ENCODE results near the gene ZNF415.
"Not testable (repeated sequence)": the region's sequence is repeated elsewhere in the genome, so short reads cannot be mapped to it uniquely, and the experiment has no call there.

The ZNF415 gene

DNA sequence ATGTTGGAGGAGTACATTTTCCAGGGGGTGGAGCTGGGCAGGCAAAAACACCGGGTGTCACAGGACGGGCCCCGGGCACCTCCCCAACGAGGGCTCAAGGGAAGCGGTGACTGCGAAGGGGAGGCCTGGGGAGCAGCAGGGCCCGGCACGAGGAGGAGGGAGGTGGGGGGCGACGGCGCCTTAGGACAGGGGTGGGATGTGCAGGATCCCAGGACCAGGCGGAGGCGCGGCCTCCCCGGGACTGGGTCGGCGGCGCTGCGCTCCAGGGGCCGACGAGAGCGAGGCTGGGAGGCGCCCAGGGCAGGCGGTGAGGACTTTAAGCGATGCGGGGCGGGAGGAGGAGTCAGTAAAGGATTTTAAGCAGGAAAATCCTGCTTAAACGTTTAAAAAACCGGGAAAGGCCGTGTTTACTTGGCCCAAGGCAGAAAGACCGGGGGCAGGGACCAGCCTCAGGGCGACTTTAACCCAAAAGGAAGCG is 29.9 kb downstream of the ZNF415 start:
- peak; percentile 61 for DNase-seq (ENCODE audit: low read depth)

DNA sequence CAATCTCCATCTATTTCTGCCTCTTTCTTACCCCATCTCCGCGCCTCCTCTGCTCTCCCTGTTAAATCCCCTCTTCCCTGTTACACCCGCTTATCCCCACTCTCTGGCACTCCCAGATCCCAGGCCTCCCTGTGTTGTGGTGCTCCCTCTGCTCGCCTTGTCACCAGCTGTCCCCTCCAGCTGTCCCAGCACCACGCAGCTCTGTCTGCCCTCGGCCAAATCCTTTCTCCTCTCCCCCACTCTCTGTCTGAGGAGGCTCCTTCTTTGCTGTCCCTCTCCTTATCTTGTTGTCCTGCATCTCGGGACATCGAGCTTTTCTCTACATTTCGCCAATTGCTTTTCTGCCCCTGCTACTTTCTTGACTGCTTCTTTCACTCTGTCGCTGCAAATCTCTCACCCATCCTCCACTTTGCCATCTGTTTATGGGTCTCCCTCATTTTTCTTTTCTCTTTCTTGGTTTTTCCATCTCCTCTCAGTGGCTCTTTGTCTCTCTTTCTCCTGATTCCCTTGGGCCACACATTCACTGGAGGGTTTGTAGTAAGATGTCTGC is 30.4 kb downstream of the ZNF415 start:
- peak; percentile 2 for DNase-seq (ENCODE audit: low read depth)

DNA sequence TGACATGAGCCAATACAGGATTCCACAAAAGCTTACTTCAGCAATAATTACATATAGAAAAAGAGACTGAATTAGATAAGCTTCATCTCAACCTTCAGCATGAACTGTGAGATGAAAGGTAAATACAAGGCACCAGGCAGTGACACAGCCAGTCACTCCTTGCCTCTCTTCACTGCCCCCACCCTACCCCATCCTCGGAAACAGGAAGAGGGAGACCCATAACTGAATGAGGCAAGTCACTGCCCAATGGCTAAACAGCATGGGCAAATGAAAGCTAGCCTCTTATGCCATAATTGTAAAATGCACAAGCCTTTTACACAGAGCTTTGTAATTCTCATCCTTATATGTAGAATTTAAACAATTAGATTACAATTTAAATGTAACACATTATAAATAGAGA is 31.2 kb downstream of the ZNF415 start:
- peak; percentile 37 for DNase-seq (ENCODE audit: low read depth)

DNA sequence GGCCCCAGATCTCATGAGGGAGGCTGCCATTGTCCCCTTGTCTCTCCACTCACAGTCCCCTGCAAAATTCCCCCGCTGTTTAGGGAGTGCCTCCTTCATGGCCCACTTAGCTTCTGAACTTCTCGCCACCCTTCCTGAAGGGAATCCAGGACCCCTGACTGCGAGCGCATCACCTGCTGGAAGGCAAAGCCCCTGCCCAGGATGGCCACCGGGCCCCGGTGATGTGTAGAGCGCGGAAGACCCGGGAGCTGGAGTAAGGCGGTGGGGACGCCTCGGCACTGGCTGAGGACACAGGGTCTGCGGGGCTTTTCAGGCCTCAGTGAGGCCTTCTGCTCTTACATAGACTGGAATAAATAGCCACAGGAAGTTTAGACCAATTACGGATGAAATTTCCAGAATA is 34.1 kb downstream of the ZNF415 start:
- DNase-seq (ENCODE audit: low read depth): not testable (repeated sequence)

DNA sequence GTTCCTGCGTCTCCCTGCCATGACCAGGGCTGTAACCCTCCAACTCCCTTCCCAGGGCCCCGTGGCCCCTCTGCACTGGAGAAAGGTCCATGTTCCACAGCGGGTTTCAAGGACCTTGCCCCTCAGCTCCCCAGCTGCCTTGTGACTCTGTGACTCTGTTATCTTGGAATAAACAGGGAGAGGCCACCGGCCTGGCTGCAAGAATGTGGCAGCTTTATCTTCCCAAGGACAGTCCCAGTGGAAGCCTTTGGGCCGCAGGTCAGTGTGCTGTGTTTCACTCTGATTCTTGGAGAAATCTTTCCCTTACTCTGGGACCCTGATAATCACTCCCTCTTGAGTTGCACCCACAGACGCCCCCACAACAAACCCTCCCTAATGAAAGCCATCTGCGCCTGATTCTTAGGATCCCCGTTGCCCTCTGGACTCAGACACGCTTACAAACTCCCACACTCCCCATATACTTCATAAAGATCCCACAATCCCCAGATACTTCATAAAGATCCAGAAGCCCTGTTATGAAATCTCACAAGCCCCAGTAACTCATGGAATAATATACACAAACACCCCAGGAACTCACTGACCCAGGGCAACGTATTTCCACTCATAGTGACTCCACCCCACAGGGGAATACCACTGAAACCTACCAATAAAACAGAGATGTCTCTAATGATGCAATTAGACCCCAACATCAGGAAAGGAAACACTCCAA is 35.6 kb downstream of the ZNF415 start:
- DNase-seq (ENCODE audit: low read depth): not testable (repeated sequence)

DNA sequence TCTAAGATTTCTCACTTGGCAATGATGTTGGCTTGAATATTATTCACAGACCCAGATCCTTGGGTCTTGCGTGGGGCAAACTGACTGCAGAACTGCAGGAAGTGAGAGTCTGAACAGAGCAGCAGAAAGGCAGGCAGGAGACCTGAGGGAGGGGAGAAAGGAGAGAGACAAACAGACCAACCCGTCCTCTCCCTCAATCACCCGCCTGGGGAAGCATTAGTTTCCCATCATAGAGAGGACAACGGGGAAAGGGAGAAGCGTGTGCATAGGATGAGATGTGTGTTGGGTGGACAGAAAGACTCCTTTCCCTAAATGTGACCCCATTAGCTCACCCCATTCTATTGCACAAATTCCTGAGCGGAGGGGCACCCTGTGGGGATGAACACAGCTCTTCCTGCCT is 36.1 kb downstream of the ZNF415 start:
- not testable (repeated sequence) for DNase-seq (ENCODE audit: low read depth)

DNA sequence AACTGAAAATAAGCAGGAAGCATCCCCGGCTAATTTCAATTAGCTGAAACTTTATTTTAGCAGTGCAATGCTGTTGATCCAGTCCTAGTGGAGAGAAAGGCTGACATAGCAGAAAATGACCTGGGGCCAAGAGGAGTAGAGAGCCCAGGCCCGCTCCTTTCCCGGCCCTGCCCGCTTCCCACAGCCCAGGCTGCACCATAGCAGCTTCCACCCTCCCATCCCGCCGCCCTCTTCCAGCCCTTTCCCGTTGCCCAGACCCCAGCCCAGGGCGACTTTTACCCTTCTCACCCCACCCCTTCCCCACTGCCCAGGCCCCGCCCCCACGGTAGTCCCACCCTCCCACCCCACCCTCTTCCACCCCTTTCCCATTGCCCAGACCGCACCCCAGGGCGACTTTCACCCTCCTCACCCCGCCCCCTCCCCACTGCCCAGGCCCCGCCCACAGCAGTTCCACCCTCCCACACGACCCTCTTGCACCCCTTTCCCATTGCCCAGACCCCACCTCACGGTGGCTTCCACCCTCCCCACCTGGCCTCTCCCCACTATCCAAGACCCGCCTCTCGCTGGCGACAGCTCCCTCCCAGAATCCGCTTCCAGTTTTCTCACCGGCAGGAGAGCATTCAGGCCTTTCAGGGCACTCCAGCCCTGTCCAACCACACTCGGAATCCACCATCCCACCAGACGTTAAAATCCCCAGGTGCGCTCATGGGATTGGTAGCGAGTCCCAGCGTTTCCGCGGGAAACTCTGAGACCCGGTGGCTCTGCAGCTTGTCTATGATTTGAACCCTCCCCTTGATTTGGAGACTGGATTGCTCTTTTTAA is 37.7 kb downstream of the ZNF415 start:
- DNase-seq (ENCODE audit: low read depth): no peak

DNA sequence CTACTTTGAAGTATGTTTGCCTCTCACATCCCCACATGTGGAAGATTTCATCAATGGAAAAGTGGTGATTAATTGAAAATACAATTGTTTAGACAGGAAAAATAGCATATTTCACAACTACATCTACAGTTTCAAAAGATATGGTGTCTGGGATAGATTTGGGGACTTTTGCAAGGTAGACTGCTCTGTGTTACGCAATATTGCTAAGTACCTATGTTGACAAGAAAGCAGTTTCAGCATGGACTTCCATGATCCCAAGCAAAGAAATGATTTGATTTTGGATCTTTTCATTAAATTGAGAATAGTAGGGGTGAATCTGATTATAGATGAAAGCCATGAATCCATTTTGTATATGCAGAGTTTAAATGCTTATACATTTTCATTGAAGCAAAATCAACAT is 40.0 kb downstream of the ZNF415 start:
- no peak for DNase-seq (ENCODE audit: low read depth)

DNA sequence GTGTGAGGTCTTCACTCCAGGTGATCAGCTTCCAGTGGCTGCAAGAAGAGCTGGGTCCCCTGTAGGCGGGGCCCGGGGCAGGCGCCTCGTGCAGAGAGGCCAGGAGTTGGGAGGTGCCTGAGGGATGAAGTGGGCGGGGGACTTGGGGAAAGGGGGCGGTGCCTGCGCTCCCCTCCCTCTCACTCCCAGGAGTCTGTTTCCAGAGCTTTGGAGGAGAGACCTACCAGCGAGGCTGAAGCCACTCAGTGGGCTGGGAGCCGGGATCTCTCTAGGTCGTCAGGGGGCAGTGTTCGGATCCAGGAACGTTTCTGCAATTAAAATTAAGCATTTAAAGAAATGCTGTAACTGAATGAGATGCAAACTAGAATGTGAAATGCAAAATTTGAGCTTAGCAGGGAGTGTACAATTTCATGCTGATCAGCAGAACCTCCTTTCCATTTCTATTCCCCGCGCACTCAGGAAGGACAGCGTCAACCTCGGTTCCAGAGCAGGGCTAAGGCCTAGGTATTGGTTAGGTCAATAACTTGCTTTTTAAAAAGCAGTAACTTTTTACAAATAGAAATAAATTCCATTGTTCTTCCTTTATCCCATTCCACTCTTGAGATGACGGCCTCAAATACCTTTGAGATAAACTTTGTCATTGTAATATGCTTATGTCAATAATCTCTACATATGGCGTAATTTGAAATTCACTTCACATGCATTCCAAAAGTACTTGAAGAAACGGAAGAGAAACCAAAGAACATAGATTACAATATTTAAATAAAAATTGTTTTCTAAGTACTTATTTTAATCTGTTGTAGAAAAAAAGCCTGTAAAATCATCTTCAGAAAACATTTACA is 41.1 kb downstream of the ZNF415 start:
- no peak for DNase-seq (ENCODE audit: low read depth)

DNA sequence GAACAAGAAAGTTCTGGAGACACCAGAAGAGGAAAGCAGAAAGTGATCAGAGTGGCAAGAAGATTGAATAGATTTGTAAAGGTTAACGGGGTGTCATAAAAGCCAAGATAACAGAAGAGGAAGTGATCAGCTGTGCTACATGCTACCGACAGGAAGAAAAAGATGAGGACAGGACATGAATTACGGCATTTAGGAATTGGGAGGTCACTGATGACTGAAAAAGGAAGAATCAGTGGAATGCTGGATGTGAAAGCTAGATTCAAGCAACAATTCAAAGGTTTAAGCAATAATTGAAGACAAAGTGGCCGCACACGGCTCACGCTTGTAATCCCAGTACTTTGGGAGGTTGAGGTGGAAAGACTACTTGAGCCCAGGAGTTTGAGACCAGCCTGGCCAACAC is 44.6 kb downstream of the ZNF415 start:
- peak; percentile 28 for DNase-seq (ENCODE audit: low read depth)

DNA sequence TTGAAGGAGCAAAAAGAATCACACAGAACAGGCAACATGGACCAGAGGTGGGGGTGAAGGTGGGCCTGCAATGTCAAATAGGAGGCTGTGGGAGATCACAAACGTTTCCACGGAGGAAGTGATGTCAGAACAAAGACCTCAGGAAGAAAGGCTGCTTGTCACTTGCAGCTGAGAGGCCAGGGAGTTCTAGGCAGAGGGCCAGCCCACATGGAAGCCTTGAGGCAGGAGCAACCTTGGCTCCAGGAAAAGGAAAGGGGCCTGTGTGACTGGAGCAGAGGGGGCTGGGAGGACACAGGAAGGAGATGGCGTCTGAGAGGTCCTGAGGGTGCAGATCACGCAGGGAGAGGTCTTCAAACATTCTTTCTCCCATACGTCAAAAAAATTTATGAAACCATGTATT is 45.8 kb downstream of the ZNF415 start:
- DNase-seq (ENCODE audit: low read depth): peak; percentile 78

DNA sequence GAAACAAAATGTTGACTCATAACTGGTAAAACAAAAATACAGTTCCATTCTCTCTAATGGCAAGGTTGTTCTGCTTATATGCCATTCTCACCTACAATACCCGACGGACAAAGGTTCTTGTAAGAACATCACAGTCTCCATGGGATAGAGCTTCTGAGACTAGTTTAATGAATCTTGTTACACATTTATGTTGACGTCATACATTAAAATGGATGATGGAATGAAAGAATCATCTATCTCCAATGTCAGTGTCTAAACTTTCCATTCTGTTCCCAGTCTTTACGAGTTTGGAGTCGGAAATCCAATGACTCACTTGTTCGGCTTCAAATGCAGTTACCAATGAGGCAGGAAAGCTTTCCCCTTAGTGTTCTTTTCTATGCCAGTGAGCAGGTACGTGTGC is 47.2 kb downstream of the ZNF415 start:
- DNase-seq (ENCODE audit: low read depth): no peak

DNA sequence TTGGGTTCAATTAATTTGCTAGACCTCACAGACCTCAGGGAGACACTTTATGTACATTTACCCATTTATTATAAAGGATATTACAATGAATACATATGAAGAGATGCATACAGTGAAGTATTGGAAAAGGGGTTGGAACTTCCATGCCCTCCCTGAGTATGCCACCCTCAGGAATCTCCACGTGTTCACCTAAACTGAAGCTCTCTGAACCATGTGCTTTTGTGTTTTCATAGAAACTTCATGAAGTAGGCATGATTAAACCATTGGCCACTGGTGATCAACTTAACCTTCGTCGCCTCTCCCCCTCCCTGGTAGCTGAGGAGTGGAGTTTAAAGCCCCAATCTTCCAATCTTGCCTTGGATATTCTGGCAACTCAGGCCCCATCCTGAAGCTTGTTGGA is 49.8 kb downstream of the ZNF415 start:
- no peak for DNase-seq (ENCODE audit: low read depth)

DNA sequence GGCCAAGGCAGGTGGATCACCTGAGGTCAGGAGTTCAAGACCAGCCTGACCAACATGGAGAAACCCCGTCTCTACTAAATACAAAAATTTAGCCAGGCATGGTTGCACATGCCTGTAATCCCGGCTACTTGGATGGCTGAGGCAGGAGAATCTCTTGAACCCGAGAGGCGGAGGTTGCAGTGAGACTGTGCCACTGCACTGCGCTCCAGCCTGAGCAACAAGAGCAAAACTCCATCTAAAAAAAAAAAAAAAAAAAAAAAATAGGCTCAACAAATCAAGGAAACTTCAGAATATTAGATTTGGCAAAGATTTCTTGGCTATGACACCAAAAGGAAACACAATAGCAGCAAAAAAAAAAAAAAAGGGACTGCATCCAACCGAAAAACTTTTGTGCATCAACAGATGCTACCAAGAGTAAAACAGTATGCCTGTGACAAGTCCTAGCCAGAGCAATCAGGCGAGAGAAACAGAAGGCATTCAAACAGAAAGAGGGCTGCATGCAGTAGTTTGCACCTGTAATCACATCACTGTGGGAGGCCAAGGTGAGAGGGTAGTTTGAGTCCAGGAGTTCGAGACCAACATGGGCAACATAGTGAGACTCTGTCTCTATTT is 53.3 kb downstream of the ZNF415 start:
- no peak for DNase-seq (ENCODE audit: low read depth)

DNA sequence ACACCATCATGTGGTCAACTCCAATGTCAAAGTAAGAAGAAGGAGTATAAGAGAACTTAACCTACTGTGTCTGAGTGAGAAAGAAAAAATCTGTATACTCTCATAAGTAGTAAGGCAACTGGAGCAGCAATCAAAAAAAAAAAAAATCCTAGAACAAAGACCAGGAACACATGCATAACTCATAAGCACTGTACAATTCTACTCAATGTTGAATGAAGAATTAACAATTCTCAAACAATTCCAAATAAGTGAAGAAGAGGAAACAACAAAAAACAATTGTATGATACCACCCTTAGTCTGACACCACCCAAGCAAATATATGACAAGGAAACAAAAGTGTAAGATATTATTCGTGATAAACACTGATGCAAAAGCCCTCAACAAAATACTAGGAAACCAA is 54.0 kb downstream of the ZNF415 start:
- DNase-seq (ENCODE audit: low read depth): no peak

DNA sequence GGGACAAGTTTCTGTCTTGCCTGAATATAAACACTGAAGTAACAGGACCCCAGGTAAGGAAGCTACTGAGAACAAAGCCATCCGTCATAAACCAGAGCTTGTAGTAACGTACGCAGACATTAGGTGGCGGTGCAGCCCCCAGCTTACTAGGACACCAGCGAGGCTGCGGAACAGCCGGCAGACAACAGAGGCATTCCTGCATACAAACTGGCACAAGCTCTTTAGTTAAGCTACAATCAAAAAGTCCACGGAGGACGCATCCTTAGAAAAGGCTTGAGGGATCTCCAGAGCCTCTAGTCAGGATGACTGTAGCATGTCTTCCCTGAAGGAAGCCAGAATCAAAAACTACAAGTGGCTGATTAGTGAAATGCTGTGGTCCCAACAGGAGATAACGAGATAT is 55.7 kb downstream of the ZNF415 start:
- DNase-seq (ENCODE audit: low read depth): peak; percentile 39

DNA sequence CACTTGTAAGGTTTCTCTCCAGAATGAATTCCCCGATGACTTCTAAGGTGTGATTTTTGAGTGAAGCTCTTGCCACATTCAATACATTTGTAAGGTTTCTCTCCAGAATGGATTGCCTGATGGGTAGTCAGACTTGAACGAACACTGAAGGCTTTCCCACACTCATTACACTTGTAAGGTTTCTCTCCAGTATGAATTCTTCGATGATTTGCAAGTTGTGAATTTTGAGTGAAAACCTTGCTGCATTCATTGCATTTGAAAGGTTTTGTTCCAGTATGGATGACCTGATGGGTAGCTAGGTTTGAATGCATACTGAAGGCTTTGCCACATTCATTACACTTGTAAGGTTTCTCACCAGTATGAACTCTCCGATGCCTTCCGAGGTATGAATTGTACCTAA is 63.9 kb downstream of the ZNF415 start:
- DNase-seq (ENCODE audit: low read depth): no peak

DNA sequence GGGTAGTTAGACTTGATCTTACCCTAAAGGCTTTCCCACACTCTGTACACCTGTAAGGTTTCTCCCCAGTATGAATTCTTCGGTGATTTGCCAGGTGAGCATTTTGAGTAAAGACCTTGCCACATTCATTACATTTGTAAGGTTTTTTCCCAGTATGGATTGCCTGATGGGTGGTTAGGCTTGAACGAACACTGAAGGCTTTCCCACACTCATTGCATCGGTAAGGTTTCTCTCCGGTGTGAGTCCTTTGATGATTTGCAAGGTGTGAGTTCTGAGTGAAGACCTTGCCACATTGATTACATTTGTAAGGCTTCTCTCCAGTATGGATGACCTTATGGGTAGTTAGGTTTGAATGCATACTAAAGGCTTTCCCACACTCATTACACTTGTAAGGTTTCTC is 64.5 kb downstream of the ZNF415 start:
- DNase-seq (ENCODE audit: low read depth): no peak

DNA sequence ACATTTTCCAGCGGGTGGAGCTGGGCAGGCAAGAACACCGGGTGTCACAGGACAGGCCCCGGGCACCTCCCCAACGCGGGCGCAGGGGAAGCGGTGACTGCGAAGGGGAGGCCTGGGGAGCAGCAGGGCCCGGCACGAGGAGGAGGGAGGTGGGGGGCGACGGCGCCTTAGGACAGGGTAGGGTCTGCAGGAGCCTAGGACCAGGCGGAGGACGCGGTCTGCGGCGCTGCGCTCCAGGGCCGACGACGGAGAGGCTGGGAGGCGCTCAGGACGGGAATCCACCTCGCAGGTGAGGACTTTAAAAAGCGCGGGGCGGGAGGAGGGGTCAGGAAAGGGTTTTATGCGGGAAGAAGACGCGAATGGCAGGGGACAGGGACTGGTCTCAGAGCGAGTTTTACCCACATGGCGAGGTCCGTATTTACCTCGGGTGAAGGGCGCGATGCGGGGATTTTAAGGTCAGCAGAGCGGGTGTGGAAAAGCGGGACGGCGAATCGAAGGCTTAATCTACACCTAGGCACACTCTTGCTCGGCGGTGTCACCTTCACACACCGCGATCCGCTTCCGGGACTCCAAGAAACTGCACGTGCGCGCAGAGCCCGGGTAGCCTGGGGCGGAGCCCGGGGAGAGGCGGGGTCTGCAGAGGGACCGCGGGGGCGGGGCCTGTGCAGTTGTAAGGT is 74.7 kb downstream of the ZNF415 start:
- DNase-seq (ENCODE audit: low read depth): peak; percentile 2

Measured in ELR (cell line).